ENCODE measurements around the gene R3HDML. TPM values are rescaled to one million over a fixed set of nuclear protein-coding genes. Genes with fewer than 3 reads are reported as not detected.

The R3HDML gene
- total and polyA plus RNA-seq, 2 of the 13 experiments (the other 11 are each of a cell fraction or from before 2014, with no cell fraction given) = not detected

- no peak for TF ChIP-seq ZNF318 (CRISPR knock-in tag; IDR thresholded peaks at IDR 0.05)
- TF ChIP-seq NRL (CRISPR knock-in tag; IDR thresholded peaks at IDR 0.05; ENCODE audit: borderline replicate concordance) = peak; percentile 25; the same call in 1 of the 2 replicates
- no peak for TF ChIP-seq DMAP1 (CRISPR knock-in tag; IDR thresholded peaks at IDR 0.05)
- no peak for TF ChIP-seq KMT2A (CRISPR knock-in tag; IDR thresholded peaks at IDR 0.05)
- TF ChIP-seq HOXD1 (CRISPR knock-in tag; IDR thresholded peaks at IDR 0.05) = no peak
- TF ChIP-seq PLRG1 (conservative IDR thresholded peaks at IDR 0.05) = no peak
- 0 out of 2 replicates have a peak, but pooled peaks have one; percentile 4 for TF ChIP-seq CEBPG (CRISPR knock-in tag; IDR thresholded peaks at IDR 0.05)
- TF ChIP-seq, protein P1, sequence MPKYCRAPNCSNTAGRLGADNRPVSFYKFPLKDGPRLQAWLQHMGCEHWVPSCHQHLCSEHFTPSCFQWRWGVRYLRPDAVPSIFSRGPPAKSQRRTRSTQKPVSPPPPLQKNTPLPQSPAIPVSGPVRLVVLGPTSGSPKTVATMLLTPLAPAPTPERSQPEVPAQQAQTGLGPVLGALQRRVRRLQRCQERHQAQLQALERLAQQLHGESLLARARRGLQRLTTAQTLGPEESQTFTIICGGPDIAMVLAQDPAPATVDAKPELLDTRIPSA (CRISPR knock-in tag; IDR thresholded peaks at IDR 0.05; ENCODE audit: borderline replicate concordance) = no peak
- TF ChIP-seq, protein P2, sequence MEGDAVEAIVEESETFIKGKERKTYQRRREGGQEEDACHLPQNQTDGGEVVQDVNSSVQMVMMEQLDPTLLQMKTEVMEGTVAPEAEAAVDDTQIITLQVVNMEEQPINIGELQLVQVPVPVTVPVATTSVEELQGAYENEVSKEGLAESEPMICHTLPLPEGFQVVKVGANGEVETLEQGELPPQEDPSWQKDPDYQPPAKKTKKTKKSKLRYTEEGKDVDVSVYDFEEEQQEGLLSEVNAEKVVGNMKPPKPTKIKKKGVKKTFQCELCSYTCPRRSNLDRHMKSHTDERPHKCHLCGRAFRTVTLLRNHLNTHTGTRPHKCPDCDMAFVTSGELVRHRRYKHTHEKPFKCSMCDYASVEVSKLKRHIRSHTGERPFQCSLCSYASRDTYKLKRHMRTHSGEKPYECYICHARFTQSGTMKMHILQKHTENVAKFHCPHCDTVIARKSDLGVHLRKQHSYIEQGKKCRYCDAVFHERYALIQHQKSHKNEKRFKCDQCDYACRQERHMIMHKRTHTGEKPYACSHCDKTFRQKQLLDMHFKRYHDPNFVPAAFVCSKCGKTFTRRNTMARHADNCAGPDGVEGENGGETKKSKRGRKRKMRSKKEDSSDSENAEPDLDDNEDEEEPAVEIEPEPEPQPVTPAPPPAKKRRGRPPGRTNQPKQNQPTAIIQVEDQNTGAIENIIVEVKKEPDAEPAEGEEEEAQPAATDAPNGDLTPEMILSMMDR (CRISPR knock-in tag; IDR thresholded peaks at IDR 0.05) = peak; percentile 36
- TF ChIP-seq HNRNPL (IDR thresholded peaks at IDR 0.05; ENCODE audit: low read depth, low read length) = peak; percentile 89
- peak; percentile 54 for TF ChIP-seq AGO1 (IDR thresholded peaks at IDR 0.05; ENCODE audit: low read depth, low read length, poor library complexity, severe bottlenecking)
- TF ChIP-seq ATM (IDR thresholded peaks at IDR 0.05; ENCODE audit: borderline replicate concordance) = no peak
- TF ChIP-seq ZNF20 (CRISPR knock-in tag; IDR thresholded peaks at IDR 0.05) = no peak
- no peak for TF ChIP-seq ATF6 (CRISPR knock-in tag; conservative IDR thresholded peaks at IDR 0.05)
- no peak for TF ChIP-seq ZZZ3 (CRISPR knock-in tag; IDR thresholded peaks at IDR 0.05; ENCODE audit: borderline replicate concordance)
- no peak for TF ChIP-seq ZSCAN31 (CRISPR knock-in tag; IDR thresholded peaks at IDR 0.05; ENCODE audit: low read depth)
- TF ChIP-seq TAF15 (IDR thresholded peaks at IDR 0.05; ENCODE audit: low read depth, low read length, poor library complexity, severe bottlenecking) = no peak
- no peak for TF ChIP-seq PCBP1 (IDR thresholded peaks at IDR 0.05; ENCODE audit: borderline replicate concordance, low read depth, low read length)
- TF ChIP-seq SP140L (CRISPR knock-in tag; IDR thresholded peaks at IDR 0.05; ENCODE audit: borderline replicate concordance) = no peak
Measured at GRCh38 chr20:44336086-44336485, 757 bp upstream of the R3HDML start (continued).

All from HepG2 (cell line).